GM12873 (cell line): ENCODE data around the gene SPECC1L.

Experiments
- TF ChIP-seq, protein P1 (sequence below): IDR thresholded peaks from 2 replicates; pipeline ENCODE4 v1.5.1; 2012; ENCODE audit warnings: low read depth, mild to moderate bottlenecking, moderate library complexity, low read length, control low read depth; ENCODE audit not compliant: insufficient read depth; ENCODE audit errors: missing control alignments

SPECC1L gene

DNA sequence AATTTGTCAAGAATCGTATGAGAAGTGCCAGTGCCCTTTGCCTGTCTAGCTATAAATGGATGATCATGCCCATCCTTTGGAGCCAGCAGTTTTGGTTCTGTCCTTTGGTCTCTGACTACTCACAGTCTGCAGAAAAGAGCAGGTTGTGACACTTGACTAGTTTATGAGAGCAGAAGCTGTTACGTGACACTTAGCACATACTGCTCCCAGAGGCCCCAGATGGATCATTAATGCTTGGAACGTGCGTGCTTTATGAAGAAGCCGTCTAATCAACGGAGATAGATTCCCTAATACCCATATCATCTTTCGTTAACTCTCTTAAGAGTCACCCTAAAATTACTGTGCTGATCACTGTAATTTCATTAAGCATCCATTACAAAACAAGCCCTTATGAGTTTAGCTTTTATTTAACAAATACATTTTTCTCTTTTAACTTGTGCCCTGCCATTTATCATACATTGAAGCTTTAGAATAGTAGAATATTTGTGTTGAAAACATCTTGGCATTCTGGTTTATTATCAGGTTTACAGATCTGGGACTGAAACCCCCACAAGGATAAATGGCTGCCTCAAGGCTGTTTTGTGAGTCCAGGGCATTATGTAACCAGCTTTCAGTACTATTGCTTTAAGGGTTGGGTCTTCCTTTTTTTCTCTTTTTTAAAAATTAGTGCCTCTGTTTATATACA is 109.7 kb downstream of the SPECC1L start:
- TF ChIP-seq, protein P1, sequence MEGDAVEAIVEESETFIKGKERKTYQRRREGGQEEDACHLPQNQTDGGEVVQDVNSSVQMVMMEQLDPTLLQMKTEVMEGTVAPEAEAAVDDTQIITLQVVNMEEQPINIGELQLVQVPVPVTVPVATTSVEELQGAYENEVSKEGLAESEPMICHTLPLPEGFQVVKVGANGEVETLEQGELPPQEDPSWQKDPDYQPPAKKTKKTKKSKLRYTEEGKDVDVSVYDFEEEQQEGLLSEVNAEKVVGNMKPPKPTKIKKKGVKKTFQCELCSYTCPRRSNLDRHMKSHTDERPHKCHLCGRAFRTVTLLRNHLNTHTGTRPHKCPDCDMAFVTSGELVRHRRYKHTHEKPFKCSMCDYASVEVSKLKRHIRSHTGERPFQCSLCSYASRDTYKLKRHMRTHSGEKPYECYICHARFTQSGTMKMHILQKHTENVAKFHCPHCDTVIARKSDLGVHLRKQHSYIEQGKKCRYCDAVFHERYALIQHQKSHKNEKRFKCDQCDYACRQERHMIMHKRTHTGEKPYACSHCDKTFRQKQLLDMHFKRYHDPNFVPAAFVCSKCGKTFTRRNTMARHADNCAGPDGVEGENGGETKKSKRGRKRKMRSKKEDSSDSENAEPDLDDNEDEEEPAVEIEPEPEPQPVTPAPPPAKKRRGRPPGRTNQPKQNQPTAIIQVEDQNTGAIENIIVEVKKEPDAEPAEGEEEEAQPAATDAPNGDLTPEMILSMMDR = no peak

DNA sequence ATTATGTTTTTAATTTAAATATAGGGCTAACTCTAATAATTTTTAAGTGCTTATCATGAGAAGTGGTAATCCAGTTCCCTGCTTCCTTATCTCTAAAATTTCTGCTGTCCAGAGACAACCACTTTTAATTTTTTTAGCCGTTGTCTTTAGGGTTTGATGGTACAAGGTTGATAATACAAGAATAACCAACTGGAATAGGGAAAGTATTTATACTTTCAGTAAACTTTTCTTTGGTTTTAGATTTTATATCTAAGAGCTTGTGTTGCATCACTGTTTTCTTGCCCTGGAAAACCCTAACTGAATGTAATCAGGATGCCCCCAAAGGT is 110.2 kb downstream of the SPECC1L start:
- TF ChIP-seq, protein P1 = no peak

DNA sequence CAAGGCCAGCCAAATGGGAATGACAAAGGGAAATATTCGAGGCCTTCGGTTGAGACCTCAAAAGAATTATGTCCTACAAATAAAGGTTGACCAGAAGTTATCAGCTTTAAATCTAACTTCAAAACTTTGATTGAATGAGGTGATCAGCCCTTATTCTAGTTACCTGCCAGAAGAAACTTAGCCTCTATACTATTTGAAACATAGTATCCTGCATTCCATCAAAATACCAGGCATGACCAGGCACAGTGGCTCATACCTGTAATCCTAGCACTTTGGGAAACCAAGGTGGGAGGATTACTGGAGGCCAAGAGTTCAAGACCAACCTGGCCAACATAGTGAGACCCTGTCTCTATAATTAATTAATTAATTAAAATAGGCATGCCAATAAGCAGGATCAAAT is 112.4 kb downstream of the SPECC1L start:
- TF ChIP-seq, protein P1 = no peak

DNA sequence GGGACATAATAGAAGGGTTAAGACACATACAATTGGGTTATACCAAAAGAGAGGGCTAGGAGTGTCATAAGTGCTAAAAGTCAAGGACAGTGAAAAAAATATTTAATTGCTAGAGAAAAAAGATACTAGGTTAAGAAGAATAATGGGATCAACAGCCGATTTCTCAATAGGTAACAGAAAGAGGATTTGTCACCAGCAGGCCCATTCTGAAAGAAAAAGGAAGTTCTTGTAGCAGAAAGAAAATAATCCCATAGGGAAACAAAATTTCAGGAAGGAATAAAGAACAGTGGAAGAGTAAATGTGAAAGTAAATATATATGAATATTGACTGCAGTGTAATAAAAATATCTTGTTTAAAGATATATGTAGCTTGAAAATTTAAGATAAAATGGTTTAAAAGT is 113.5 kb downstream of the SPECC1L start:
- TF ChIP-seq, protein P1 = no peak

DNA sequence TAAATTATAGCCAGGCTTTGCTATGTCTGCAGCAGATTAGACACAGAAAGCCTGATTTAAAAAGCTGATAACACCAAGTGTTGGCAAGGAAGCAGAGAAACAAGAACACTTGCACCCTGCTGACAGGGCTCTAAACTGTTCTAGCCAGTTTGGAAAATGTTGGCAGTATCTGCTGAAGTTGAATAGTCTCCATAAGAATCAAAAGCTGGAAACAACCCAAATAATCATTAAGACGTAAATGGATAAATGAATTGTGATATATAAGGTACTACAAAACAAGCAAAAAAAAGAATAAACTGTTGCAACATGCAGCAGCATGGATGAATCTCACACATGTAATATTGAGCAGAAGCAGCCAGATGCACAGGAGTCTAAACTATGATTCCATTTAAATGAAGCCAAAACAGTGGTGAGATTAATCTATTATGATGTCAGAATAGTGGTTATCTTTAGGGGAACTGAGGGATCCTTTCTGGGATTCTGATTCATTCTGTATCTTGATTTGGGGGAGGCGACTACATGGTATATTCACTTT is 116.4 kb downstream of the SPECC1L start:
- TF ChIP-seq, protein P1 = no peak

DNA sequence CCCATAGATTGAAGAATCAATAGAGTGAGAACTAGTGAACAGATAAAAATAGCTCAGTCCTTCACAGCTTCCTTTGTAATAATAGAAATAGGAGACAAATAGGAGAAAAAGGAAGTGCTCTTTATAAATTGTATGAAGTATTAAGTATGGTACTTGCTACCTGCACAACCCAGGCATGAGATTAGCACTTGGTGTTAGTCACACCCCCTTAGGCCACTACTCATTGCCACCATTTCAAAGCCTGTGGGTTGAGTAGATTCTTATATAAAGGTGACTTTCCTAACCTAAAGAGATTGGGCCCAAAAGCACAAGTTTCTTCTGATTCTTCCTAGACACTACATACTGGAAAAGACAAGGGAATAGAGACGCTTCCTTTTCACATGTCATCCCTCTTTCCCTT is 119.0 kb downstream of the SPECC1L start:
- TF ChIP-seq, protein P1 = no peak

DNA sequence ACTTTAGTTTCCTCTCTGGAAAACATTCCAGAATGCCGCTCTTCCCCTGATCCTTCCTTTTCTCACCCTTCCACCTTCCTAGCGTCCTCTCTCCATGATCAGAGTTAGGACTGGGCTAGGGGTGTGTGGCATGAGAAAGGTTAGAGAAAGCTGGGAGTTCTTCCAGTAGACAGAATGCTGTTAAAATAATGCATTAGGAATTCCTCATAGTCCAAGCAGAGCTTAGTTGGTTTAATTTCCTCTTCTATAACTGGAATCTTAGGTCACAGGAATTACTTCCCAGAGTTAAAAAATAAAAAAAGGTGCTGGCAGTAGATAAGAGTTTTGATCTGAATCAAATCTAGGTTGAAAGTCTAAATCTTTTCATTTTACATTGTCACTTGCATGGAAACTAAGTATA is 119.5 kb downstream of the SPECC1L start:
- TF ChIP-seq, protein P1 = no peak
